ENCODE measurements around the gene SLC16A8. TPM values are rescaled to one million over a fixed set of nuclear protein-coding genes. Genes with fewer than 3 reads are reported as not detected.

Gene SLC16A8
- total RNA-seq, 1 experiment from 2014 or later, result not detected

- no TSS peak for BruUV-seq (replicated peaks)
- Mint-ChIP-seq H3K36me3 (ENCODE audit: insufficient read depth, unreplicated experiment) (peaks cover 11% of the 10 kb centered on the region), H3K27ac (ENCODE audit: low read depth, unreplicated experiment) (no peak overlapping the region), H3K27me3 (ENCODE audit: insufficient read depth, unreplicated experiment) (no peaks in the 10 kb centered on the region), H3K9me3 (ENCODE audit: unreplicated experiment) (no peaks in the 10 kb centered on the region), H3K4me1 (ENCODE audit: insufficient read depth, unreplicated experiment) (peaks cover 6% of the 10 kb centered on the region), H3K4me3 (ENCODE audit: unreplicated experiment) (no peak overlapping the region)
- ChIA-PET POLR2A (interaction anchor here (0.6 kb wide), 1 partner anchor 443 kb away, joined by 3 read pairs; the partner anchor contains the start of gene DMC1), CTCF (no interaction called here)
- TF ChIP-seq, protein P1, sequence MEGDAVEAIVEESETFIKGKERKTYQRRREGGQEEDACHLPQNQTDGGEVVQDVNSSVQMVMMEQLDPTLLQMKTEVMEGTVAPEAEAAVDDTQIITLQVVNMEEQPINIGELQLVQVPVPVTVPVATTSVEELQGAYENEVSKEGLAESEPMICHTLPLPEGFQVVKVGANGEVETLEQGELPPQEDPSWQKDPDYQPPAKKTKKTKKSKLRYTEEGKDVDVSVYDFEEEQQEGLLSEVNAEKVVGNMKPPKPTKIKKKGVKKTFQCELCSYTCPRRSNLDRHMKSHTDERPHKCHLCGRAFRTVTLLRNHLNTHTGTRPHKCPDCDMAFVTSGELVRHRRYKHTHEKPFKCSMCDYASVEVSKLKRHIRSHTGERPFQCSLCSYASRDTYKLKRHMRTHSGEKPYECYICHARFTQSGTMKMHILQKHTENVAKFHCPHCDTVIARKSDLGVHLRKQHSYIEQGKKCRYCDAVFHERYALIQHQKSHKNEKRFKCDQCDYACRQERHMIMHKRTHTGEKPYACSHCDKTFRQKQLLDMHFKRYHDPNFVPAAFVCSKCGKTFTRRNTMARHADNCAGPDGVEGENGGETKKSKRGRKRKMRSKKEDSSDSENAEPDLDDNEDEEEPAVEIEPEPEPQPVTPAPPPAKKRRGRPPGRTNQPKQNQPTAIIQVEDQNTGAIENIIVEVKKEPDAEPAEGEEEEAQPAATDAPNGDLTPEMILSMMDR (IDR thresholded peaks at IDR 0.05; ENCODE audit: unreplicated experiment), result no peak
- intact Hi-C loops (cut with micrococcal nuclease), result no loop called here
- DNase-seq (ENCODE audit: unreplicated experiment), result no peak
These were observed 43.1 kb upstream of the SLC16A8 start for GRCh38 chr22:38126928-38127668.

- DNase-seq (ENCODE audit: unreplicated experiment), result no peak
- intact Hi-C loops (cut with micrococcal nuclease), result no loop called here
- Mint-ChIP-seq H3K27ac (ENCODE audit: low read depth, unreplicated experiment) (no peak overlapping the region), H3K4me1 (ENCODE audit: insufficient read depth, unreplicated experiment) (peaks cover 6% of the 10 kb centered on the region), H3K36me3 (ENCODE audit: insufficient read depth, unreplicated experiment) (peaks cover 7% of the 10 kb centered on the region), H3K9me3 (ENCODE audit: unreplicated experiment) (no peaks in the 10 kb centered on the region), H3K27me3 (ENCODE audit: insufficient read depth, unreplicated experiment) (no peaks in the 10 kb centered on the region), H3K4me3 (ENCODE audit: unreplicated experiment) (no peak overlapping the region)
- no TSS peak for BruUV-seq (replicated peaks)
- TF ChIP-seq, protein P1 (IDR thresholded peaks at IDR 0.05; ENCODE audit: unreplicated experiment), result no peak
- CTCF ChIA-PET, result no interaction called here
- POLR2A ChIA-PET, result interaction anchor here (0.6 kb wide), 1 partner anchor 63 kb away, joined by 3 read pairs; no protein-coding TSS in a partner anchor
These were observed 41.8 kb upstream of the SLC16A8 start for GRCh38 chr22:38125751-38126201.

DNA sequence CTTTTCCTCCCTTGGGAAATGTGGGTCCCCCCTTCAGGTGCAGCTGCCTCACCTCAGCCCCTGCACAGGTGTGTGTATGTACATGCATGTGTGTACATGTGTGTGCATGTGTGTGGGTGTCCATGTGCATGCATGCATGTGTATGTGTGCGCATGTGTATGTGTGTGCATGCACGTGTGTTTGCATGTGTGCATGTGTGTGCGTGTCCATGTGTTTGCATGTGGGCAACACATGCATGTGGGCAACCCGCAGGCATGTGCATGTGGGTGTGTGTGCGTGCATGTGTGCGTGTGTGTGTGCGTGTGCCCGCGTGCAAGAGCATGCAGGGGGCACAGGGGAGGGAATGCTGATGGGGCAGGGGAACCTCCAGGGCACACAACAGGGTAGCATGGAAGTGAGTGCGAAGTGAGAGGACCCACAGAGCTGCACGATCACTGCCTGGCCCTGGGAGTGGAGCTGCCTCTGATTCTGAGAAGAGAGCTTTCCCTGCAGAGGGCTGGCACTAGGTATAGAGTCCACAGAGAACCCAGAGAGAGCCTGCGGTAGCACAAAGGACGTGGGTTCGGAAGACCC is 41.1 kb upstream of the SLC16A8 start:
- TF ChIP-seq, protein P1 (IDR thresholded peaks at IDR 0.05; ENCODE audit: unreplicated experiment), result no peak
- ChIA-PET POLR2A (interaction anchor here (0.6 to 1.8 kb wide), 2 partner anchors 9 to 62 kb away, joined by 3 to 4 read pairs; no protein-coding TSS in a partner anchor), CTCF (interaction anchor here (0.6 to 2.2 kb wide), 3 partner anchors 10 to 492 kb away, joined by 3 to 14 read pairs (median 3); no protein-coding TSS in a partner anchor)
- peaks cover 6% of the 10 kb centered on the region for H3K4me1 Mint-ChIP-seq (ENCODE audit: insufficient read depth, unreplicated experiment)
- no peaks in the 10 kb centered on the region for H3K27me3 Mint-ChIP-seq (ENCODE audit: insufficient read depth, unreplicated experiment)
- intact Hi-C loops (cut with micrococcal nuclease), result no loop called here
- BruUV-seq (replicated peaks), result no TSS peak
- H3K9me3 Mint-ChIP-seq (ENCODE audit: unreplicated experiment), result no peaks in the 10 kb centered on the region
- H3K4me3 Mint-ChIP-seq (ENCODE audit: unreplicated experiment), result no peak overlapping the region
- peaks cover 12% of the 10 kb centered on the region for H3K36me3 Mint-ChIP-seq (ENCODE audit: insufficient read depth, unreplicated experiment)
- no peak for DNase-seq (ENCODE audit: unreplicated experiment)
- H3K27ac Mint-ChIP-seq (ENCODE audit: low read depth, unreplicated experiment), result no peak overlapping the region

GRCh38 chr22:38124236-38124974 is 40.4 kb upstream of the SLC16A8 start:
- no peak overlapping the region for H3K27ac Mint-ChIP-seq (ENCODE audit: low read depth, unreplicated experiment)

More at GRCh38 chr22:38124236-38124974, 40.4 kb upstream of the SLC16A8 start:
- TF ChIP-seq, protein P1 (IDR thresholded peaks at IDR 0.05; ENCODE audit: unreplicated experiment), result peak; percentile 28
- ChIA-PET CTCF (interaction anchor here (0.6 to 2.2 kb wide), 2 partner anchors 10 to 262 kb away, joined by 3 to 14 read pairs; no protein-coding TSS in a partner anchor), POLR2A (interaction anchor here (1.8 kb wide), 1 partner anchor 10 kb away, joined by 4 read pairs; no protein-coding TSS in a partner anchor)
- peak; percentile 90 for DNase-seq (ENCODE audit: unreplicated experiment)
- Mint-ChIP-seq H3K4me1 (ENCODE audit: insufficient read depth, unreplicated experiment) (peaks cover 6% of the 10 kb centered on the region), H3K27me3 (ENCODE audit: insufficient read depth, unreplicated experiment) (no peaks in the 10 kb centered on the region), H3K9me3 (ENCODE audit: unreplicated experiment) (no peaks in the 10 kb centered on the region), H3K36me3 (ENCODE audit: insufficient read depth, unreplicated experiment) (peaks cover 12% of the 10 kb centered on the region), H3K4me3 (ENCODE audit: unreplicated experiment) (no peak overlapping the region)
- BruUV-seq (replicated peaks), result no TSS peak
- intact Hi-C loops (cut with micrococcal nuclease), result no loop called here

All from MCF 10A (cell line).